VCaP (cell line): Measurements from ENCODE around the gene SH2D3C.

ENCODE experiments used
- H3K27ac ChIP-seq: fragments of 450-650 bp; 2 replicates; pipeline ENCODE4 v1.5.1; 2017
- TF ChIP-seq, protein P1 (sequence below): fragments of 450-650 bp; conservative IDR thresholded peaks from 2 replicates; pipeline ENCODE4 v1.5.1; 2017; ENCODE audit warnings: mild to moderate bottlenecking, moderate library complexity

Gene SH2D3C

DNA sequence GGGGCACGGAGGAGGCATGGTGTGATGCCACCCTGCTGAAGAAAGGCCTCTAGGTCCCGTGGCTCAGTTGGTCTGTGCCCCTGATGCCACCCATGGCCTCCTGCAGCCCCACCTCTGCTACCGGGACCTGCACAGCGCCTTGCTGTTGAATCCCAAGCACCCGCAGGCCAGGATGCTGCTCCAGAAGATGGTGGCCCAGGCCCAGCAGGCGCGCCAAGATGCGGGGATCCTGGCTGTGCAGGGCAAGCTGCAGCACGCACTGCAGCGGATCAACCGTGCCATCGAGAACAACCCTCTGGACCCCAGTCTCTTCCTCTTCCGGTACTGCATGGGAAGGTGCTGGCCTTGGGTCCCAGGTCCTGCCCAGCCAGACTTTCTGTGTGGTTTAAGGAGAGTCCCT is 55.5 kb downstream of the SH2D3C start:
- no peak overlapping the region for H3K27ac ChIP-seq
- TF ChIP-seq, protein P1, sequence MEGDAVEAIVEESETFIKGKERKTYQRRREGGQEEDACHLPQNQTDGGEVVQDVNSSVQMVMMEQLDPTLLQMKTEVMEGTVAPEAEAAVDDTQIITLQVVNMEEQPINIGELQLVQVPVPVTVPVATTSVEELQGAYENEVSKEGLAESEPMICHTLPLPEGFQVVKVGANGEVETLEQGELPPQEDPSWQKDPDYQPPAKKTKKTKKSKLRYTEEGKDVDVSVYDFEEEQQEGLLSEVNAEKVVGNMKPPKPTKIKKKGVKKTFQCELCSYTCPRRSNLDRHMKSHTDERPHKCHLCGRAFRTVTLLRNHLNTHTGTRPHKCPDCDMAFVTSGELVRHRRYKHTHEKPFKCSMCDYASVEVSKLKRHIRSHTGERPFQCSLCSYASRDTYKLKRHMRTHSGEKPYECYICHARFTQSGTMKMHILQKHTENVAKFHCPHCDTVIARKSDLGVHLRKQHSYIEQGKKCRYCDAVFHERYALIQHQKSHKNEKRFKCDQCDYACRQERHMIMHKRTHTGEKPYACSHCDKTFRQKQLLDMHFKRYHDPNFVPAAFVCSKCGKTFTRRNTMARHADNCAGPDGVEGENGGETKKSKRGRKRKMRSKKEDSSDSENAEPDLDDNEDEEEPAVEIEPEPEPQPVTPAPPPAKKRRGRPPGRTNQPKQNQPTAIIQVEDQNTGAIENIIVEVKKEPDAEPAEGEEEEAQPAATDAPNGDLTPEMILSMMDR = no peak

DNA sequence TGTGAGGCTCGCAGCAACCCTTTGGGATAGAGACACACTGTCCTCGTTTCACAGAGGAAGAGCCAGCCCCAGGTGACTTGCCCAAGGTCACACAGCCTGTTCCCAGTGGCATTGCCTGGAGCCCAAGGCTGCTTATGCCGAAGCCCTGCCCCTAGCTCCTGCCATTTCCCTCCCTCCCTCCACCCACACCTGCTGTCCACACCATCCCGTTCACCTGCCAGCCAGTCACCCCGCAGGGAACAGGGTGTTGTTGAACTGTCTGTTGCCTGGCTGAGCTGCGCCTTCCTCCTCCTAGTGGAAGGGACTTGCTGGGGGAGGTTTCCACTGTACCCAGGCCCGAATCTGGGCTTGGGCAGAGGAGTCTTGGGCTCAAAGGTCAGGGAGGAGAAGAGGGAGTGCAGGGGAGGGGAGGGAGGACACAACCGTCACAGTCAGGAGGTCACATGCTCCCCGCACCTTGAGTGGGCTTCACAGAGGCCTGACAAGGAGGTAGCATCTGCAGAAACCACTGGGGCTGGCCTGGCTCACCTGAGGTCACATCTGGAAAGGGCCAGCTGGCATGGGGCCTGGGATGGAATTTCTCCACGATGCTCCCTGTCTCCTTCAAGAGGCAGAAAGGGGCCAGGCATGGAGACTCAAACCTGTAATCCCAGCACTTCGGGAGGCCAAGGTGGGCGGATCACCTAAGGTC is 56.3 kb downstream of the SH2D3C start:
- no peak overlapping the region for H3K27ac ChIP-seq
- TF ChIP-seq, protein P1 = no peak

DNA sequence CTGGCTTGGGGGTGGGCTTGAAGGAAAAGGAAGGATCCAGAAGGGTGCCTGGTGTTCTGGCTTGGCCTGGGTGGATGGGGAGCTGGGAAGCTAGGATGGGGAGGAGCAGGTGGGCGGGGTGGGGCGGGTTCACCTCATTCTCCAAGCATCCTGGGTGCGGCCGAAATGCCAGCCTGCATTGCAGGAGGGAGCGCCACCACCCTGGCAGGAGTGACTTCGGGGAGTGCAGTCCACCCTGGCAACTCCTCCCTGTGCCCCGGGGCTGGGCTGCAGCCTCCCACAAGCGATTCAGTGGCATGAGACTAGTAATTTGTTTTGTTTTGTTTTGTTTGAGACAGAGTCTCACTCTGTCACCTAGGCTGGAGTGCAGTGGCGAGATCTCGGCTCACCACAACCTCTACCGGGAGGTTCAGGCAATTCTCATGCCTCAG is 57.1 kb downstream of the SH2D3C start:
- TF ChIP-seq, protein P1 = no peak
- no peak overlapping the region for H3K27ac ChIP-seq

DNA sequence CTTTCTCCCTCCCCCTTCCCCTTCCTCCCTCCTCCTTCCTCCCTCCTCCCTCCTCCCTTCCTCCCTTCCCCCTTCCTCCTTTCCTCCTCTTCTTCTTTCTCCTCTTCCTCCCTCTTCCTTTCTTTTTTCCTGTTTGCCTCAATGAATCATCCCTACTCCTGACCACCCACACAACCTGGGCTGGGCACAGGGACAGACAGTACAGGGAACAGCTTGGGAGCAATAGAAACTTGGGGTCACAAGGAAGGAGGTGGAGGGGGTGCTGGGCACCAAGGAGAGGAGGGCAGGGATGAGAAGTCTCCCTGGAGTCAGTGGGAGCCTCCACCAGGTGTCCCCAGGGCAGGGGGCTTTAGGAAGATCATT is 57.6 kb downstream of the SH2D3C start:
- no peak overlapping the region for H3K27ac ChIP-seq

DNA sequence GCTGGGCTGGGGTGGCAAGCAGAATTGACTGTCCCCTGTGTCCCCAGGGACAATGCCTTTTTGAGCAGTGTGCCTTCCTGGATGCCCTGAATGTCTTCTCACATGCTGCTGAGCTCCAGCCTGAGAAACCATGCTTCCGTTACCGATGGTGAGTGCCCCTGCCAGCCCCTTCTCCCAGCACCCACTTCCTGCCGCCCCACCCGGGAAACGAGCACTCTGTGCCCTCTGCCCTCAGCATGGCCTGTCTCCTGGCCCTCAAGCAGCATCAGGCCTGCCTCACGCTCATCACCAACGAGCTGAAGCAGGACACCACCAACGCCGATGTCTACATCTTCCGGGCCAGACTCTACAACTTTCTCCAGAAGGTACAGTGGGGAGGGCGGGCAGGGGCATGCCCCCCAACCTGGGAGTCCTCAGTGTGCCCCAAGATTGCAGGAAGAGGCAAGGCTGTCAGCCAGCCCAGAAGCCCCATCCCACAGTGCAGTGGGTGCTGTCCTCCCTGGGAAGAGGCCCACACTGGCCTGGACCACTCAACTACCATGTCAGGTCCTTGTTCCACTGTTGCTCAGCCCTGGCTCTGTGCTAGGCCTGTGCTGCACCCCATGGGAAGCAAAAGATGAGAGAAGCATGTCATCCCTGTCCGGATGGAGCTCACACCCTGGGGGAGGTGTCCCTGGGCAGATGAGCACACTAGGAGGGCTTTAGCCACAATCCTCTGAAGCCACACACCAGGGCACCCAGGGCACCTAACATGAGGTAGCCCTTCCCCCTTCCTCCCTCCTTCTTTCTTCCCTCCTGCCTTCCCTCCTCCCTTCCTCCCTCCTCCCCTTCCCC is 58.2 kb downstream of the SH2D3C start:
- TF ChIP-seq, protein P1 = no peak
- no peak overlapping the region for H3K27ac ChIP-seq

More for the DNA sequence above, 57.6 kb downstream of the SH2D3C start:
- TF ChIP-seq, protein P1 = no peak

DNA sequence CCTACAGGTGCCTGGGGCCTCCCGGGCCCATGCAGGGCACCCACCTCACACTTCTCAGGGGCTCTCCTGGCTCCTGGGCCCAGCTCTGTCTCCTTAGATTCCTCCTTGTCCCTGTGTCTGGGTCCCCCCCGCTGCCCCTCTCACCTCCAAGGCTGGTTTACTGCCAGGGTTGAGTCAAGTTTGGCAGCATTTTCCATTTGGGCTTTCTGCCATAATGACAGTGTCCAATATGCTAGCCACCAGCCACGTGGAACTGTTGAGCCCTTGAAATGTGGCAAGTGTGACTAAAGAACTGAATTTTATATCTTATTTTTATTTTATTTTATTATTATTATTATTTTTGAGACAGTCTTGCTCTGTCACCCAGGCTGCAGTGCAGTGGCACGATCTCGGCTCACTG is 60.7 kb downstream of the SH2D3C start:
- TF ChIP-seq, protein P1 = no peak
- no peak overlapping the region for H3K27ac ChIP-seq

DNA sequence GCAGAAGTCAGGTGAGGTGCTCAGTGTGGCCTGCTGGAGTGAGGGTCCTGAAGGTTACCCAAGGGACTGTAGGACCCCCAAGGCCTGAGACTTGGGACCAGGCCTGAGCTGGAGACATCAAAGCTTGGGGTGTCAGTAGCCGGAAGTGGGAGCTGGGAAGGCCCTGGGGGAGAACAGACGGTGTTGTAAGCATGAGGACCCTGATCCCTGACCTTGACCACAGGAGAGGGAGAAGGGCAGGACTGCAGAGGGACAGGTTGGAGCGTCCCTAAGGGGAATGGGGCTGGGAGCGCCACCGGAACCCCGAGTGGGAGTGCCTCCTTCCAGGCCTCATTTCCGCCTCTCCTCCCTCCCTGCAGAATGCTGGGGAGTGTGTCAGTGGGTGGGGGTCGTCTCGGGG is 62.1 kb downstream of the SH2D3C start:
- TF ChIP-seq, protein P1 = no peak
- H3K27ac ChIP-seq = peak overlapping the region; percentile 54; the same call in 1 of the 2 replicates
